Measurements from ENCODE around the gene LYSMD2.

Gene LYSMD2

DNA sequence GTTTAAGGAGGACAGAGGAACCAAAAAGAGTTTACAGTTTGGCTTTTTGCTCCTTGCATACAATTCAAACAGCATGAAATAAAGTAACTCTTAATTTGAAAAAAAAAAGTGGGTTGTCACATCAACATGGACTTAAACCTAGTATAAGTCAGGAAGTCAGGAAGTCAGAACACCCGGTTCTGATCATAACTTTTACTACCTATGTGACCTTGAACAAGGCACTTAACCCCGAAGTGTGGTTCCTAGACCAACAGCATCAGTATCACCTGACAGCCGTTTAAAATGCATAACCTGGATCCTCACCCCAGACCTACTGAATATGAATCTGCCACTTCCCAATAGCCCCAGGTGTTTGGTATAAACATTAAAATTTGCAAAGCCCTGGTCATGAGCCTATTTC lies 18.7 kb downstream of the LYSMD2 start:
- DNase-seq (ENCODE audit: low read depth in 2 of 2) = no peak

GRCh38 chr15:51718219-51718618 lies 19.2 kb downstream of the LYSMD2 start:
- DNase-seq (ENCODE audit: low read depth in 2 of 2) = no peak

DNA sequence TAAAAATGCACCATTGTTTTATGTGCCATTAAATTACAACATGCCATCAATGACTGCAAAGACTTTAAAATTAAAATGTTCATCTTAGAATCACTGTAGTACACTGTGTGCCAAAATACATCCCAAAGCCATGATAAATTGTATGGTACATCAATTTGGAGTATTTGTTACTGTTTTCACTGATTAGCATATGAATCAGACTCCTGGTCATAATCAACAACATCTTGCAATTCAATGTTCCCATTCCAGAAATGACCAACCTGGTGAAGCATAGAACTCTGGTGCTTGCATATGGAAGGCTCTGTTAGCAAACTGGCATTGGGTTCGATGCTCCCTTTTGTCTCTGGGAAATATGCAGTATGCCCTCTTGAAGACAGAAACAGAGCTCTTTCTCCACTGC lies 22.5 kb downstream of the LYSMD2 start:
- DNase-seq (ENCODE audit: low read depth in 2 of 2) = no peak

GRCh38 chr15:51714162-51714561 lies 23.3 kb downstream of the LYSMD2 start:
- no peak for DNase-seq (ENCODE audit: low read depth in 2 of 2)

DNA sequence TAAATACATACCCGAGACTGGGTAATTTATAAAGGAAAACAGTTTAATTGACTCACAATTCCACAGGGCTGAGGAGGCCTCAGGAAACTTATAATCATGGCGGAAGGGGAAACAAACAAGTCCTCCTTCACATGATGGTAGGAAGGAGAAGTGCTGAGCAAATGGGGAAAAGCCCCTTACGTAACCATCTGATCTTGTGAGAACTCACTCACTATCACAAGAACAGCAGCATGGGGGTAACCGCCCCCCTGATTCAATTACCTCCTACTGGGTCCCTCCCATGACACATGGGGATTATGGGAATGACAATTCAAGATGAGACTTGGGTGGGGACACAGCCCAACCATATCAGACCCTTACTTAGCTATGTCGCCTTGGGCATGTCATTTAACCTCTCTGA lies 28.4 kb downstream of the LYSMD2 start:
- DNase-seq (ENCODE audit: low read depth in 2 of 2) = no peak

GRCh38 chr15:51708013-51708412 lies 29.4 kb downstream of the LYSMD2 start:
- DNase-seq (ENCODE audit: low read depth in 2 of 2) = no peak

DNA sequence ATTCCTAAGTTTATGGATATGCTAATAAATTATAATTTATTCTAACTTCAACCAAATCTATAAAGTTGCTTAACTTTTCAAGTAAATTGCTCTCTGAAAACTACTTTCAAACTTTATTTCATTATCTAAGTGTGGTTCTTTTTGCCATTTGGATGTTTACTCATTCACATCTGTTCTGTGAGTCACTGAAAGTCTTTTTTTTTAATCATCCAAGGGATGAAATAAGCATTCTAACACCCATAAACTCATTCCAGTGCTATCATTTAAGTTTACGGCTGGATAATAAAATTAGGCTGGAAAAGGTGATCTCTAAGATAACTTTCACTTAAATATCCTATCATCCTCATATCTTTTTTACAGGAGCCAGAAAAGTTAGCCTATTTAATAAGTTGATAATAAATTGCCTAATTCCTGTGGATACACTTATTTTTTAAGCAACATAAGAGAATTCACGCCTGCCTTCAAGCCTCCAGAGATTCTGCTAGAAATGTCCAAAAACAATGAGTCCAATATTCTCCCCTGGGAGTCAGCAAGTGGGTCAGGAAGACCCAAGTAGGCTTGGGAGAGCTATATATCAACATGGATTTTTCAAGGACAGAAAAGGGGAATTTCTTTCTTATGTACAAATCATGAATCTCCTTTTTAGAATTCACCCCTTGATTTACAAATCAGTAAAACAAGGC lies 30.4 kb downstream of the LYSMD2 start:
- DNase-seq (ENCODE audit: low read depth in 2 of 2) = no peak

DNA sequence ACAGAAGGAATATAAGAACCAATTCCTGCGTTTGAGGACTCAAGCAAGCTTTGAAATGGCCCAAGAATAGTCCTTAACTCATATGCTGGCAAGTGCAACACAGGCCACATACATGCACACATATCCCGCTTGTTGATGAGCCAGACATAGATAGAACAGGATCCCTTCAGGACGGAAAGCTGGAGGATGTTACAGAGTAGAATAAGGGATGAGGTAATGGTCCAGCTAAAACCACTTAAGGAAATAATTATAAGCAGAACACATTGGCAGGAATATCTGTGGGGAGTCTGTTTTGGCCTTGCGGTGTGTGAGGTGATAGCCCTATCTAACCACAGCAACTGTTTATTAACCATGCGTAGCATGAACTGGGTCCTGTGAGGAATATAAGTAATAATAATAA lies 31.2 kb downstream of the LYSMD2 start:
- DNase-seq (ENCODE audit: low read depth in 2 of 2) = no peak

DNA sequence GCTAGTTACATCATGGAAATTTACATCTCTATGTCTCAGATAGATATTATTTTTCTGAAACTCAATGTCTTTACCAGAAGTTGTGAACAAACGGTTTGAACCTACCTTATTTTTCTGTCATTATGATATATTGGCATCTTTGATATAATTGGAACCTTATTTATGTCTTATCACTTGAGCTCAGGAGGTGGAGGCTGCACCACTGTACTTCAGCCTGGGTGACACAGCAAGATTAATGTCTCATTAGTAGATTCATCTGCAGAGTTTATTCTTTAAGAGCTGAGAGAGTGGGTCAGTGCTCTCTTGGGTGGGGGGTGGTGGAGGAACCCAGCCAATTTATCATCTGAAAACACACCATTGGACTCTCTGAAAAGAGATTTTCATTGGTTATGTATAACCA lies 34.7 kb downstream of the LYSMD2 start:
- DNase-seq (ENCODE audit: low read depth in 2 of 2) = no peak

DNA sequence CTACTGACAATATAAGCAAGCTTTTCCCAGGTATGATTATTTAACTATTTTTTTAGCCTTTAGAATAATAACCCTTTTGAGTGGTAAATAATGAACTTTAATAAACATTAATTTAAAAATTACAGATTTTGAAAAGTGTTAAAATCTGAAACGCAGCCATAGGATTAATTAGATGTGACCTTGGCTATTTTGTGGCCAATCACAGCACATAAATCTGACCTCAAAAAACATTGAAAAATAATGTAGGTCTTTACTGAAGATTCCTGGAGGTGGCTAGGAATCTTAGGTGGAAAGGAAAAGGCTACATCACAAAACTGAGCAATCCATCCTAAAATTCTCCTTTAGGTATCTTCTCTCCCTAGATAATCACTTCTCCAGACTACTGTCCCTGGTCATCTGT lies 38.1 kb downstream of the LYSMD2 start:
- DNase-seq (ENCODE audit: low read depth in 2 of 2) = no peak

GRCh38 chr15:51697163-51697562 lies 40.3 kb downstream of the LYSMD2 start:
- DNase-seq (ENCODE audit: low read depth in 2 of 2) = no peak

DNA sequence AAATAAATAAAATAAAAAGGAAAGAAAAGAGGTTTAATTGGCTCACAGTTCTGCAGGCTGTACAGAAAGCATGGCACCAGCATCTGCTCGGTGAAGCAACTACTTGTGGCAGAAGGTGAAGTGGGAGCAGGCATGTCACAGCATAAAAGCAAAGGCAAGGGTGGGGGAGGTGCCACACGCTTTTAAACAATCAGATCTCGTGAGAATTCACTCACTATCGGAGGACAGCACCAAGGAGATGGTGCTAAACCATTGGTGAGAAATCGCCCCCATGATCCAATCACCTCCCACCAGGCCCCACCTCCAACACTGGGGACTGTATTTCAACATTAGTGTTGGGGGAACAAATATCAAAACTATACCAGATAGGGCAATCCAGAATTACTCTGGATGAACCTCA lies 40.9 kb downstream of the LYSMD2 start:
- DNase-seq (ENCODE audit: low read depth in 2 of 2) = no peak

DNA sequence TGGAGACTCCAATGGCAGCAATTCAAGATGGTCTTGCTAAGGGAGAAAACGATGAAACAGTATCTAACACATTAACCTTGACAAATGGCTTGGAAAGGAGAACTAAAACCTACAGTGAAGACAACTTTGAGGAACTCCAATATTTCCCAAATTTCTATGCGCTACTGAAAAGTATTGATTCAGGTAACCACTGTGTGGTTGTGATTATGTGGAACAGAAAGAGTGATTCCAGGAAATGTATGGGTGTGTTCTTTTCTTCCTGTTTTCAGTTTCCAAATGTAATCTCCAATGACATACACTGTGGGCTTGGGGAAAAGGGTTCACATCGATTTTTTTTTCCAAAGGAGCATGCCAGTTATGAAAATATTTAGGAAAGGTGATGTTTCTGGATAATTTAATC lies 45.3 kb downstream of the LYSMD2 start:
- no peak for DNase-seq (ENCODE audit: low read depth in 2 of 2)

DNA sequence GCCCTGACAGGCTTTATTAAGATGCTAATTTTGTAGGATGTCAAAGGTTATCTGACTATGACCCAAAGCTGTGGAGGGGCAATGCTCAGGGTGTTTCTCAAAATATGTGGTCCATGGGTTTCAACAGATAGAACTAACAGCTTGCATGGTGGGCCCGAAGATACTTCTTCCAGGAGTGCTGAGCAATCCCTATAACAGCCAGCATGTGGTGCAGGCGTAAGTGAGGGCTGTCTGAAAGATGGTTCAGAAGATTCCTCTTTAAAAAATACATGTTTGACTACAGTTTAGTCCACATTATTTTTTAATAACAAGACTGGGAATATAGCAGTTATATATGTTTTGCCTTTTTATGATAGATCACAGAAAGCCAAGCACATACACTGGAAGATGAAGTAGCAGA lies 48.6 kb downstream of the LYSMD2 start:
- no peak for DNase-seq (ENCODE audit: low read depth in 2 of 2)

GRCh38 chr15:51687565-51687964 lies 49.9 kb downstream of the LYSMD2 start:
- DNase-seq (ENCODE audit: low read depth in 2 of 2) = no peak

DNA sequence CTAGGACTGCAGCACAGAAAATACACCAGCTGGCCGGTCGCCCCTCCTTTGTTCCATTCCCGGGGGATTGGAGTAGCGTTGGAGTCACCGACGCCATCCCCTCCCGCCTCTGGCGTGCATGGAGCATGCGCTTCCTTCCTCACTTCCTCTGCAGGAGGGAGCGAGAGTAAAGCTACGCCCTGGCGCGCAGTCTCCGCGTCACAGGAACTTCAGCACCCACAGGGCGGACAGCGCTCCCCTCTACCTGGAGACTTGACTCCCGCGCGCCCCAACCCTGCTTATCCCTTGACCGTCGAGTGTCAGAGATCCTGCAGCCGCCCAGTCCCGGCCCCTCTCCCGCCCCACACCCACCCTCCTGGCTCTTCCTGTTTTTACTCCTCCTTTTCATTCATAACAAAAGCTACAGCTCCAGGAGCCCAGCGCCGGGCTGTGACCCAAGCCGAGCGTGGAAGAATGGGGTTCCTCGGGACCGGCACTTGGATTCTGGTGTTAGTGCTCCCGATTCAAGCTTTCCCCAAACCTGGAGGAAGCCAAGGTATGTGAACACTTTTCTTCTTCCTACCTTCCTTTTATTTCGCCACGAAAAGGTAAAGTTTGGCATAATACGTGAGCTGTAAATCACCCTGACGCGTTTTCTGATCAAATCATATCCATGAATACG lies 56.0 kb downstream of the LYSMD2 start, which contains the start of gene SCG3:
TSS of gene SCG3 (plus strand) at position 201 of the 661 bp plus-strand sequence. CDS start at position 454, 253 bp downstream.
- DNase-seq (ENCODE audit: low read depth in 2 of 2) = peak; percentile 60 to 67

DNA sequence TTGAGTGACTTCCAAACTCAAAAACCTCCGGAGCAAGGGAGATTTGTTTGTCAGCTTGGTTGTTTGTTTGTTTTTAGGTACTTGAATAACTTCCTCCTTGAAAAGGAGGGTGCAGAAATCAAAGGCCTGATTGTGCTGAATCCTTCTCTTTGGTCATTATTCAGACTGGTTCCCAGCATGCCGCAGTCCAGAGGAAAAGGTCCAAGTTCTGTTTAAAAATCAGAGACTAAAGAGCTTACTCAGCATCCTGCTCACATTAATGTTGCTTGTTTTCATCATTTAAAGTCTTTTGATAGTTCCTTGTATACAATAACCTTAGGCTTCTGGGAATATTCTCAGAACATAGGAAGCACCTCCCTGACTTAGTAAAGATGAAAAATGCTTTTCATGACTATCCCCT lies 57.1 kb downstream of the LYSMD2 start:
- DNase-seq (ENCODE audit: low read depth in 2 of 2) = no peak

- DNase-seq (ENCODE audit: low read depth in 2 of 2) = no peak
Measured at GRCh38 chr15:51678096-51678495, 59.4 kb downstream of the LYSMD2 start.

DNA sequence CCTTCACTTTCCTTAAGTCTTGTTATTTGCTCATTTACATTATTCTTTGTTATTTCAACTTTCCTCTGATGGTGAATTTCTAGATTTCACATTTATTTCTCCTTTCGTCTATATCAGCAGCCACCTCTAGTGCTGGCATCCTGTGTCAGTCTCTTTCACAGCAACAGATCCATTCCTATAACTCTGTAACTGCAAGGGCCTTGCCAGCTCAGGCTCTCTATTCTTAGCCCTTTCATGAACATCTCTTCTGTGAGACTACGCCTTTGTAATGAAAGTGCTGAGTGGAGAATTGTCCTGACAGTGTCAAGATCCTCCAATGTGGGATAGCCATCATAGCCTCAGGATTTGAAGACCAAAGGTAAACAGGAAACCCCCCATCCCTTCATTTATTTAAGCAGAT lies 60.0 kb downstream of the LYSMD2 start:
- no peak for DNase-seq (ENCODE audit: low read depth in 2 of 2)

- DNase-seq (ENCODE audit: low read depth in 2 of 2) = no peak
Measured at GRCh38 chr15:51677021-51677420, 60.4 kb downstream of the LYSMD2 start.

GRCh38 chr15:51675234-51675633 lies 62.2 kb downstream of the LYSMD2 start:
- no peak for DNase-seq (ENCODE audit: low read depth in 2 of 2)
